CD4-positive, alpha-beta T cell treated with Interferon alpha-2 for 1 hour (primary cell): ENCODE data around the gene SLC5A10.
A peak's percentile ranks its signal among the peaks of the same experiment; 100 is the strongest.

Experiments
- DNase-seq, 2 donors: peaks; one replicate each; pipeline ENCODE4 v3.0.0-alpha.2; 2020 to 2022

Gene SLC5A10

GRCh38 chr17:18986541-18987229 is 34.7 kb downstream of the SLC5A10 start:
- DNase-seq = no peak

- no peak for DNase-seq
Measured at GRCh38 chr17:18987230-18987610, 35.3 kb downstream of the SLC5A10 start.

GRCh38 chr17:18987862-18988545 is 36.0 kb downstream of the SLC5A10 start:
- no peak for DNase-seq

- no peak for DNase-seq
Measured at GRCh38 chr17:18988546-18989173, 36.7 kb downstream of the SLC5A10 start.

GRCh38 chr17:18990331-18990730 is 38.4 kb downstream of the SLC5A10 start:
- no peak for DNase-seq

GRCh38 chr17:18991531-18992315 is 39.8 kb downstream of the SLC5A10 start:
- no peak for DNase-seq

- peak; percentile 59 to 65 for DNase-seq
Measured at GRCh38 chr17:18992454-18993130, 40.6 kb downstream of the SLC5A10 start.

GRCh38 chr17:18993905-18994526 is 42.1 kb downstream of the SLC5A10 start:
- no peak for DNase-seq

GRCh38 chr17:18994631-18995030 is 42.7 kb downstream of the SLC5A10 start:
- DNase-seq = no peak

- no peak for DNase-seq
Measured at GRCh38 chr17:18995220-18995619, 43.3 kb downstream of the SLC5A10 start.

- no peak for DNase-seq
Measured at GRCh38 chr17:18996458-18996857, 44.5 kb downstream of the SLC5A10 start.

- DNase-seq = no peak
Measured at GRCh38 chr17:18997650-18998196, 45.8 kb downstream of the SLC5A10 start.

- DNase-seq = no peak
Measured at GRCh38 chr17:18999394-18999793, 47.4 kb downstream of the SLC5A10 start.

GRCh38 chr17:18999911-19000310 is 47.9 kb downstream of the SLC5A10 start:
- DNase-seq = no peak

GRCh38 chr17:19000531-19001325 is 48.8 kb downstream of the SLC5A10 start:
- DNase-seq = no peak

- DNase-seq = no peak
Measured at GRCh38 chr17:19001907-19002590, 50.1 kb downstream of the SLC5A10 start.

GRCh38 chr17:19002805-19003542 is 51.0 kb downstream of the SLC5A10 start:
- peak in 1 of 2 donors; percentile 11 for DNase-seq

- DNase-seq = no peak
Measured at GRCh38 chr17:19003543-19004420, 51.8 kb downstream of the SLC5A10 start.
